GM06990 (cell line): ENCODE data around the gene ZBTB46.

Experiments used
- DNase-seq: peaks from one replicate; pipeline ENCODE4 v3.0.0-alpha.2; 2011; ENCODE audit not compliant: insufficient read length; ENCODE audit errors: extremely low read depth
- H3K27me3 ChIP-seq: replicated peaks from 2 replicates; pipeline ENCODE4 v1.6.0; 2011; ENCODE audit warnings: low read length; ENCODE audit not compliant: control insufficient read depth, insufficient read depth
- H3K36me3 ChIP-seq: 2 replicates; pipeline ENCODE4 v1.5.1; 2011; ENCODE audit warnings: low read length; ENCODE audit not compliant: control insufficient read depth, insufficient read depth
- H3K4me3 ChIP-seq: replicated peaks from 2 replicates; pipeline ENCODE4 v1.5.1; 2011; ENCODE audit warnings: low read depth, mild to moderate bottlenecking, control low read depth, low read length
- TF ChIP-seq, protein P1 (sequence below): IDR thresholded peaks from 2 replicates; pipeline ENCODE4 v1.5.1; 2011; ENCODE audit warnings: low read length, control low read depth, mild to moderate bottlenecking, inconsistent platforms; ENCODE audit not compliant: insufficient read depth, poor library complexity, severe bottlenecking

ZBTB46 gene

DNA sequence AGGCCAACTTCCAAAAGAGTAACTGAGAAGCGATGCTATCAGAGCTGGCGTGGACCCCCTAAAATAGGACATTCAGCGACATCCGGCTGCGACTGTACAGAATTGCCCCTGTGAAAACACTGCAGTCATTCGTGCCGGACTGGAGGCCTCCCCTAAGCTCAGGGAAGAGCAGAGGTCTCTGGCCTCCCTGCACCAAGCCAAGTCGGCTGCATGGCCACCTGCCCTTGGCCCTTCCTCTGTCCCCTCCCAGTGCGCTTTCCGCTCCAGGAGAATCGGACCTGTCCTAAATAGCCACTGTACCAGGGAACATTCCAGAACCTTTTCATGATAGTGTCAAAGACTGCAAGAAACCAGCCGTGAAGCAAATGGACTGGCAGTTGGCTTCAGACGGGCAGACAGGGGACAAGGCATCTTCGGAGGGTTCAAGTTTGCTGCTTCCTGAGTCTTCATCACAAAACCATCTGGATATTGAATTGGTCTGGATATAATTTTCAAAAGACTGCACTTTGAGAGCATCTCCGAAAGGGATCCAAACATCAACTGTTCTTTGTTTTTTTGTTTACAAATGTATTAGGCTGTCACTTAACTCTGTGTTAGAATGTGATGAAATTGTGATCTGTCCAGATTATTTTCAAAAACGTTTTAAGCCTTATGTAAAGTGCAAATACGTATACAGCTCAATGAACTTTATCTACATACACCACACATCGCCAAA lies 75.0 kb downstream of the ZBTB46 start:
- Histone ChIP-seq H3K27me3 (no peaks in the 10 kb centered on the region), H3K4me3 (no peak overlapping the region), H3K36me3 (no peaks in the 10 kb centered on the region)
- no peak for DNase-seq
- TF ChIP-seq, protein P1, sequence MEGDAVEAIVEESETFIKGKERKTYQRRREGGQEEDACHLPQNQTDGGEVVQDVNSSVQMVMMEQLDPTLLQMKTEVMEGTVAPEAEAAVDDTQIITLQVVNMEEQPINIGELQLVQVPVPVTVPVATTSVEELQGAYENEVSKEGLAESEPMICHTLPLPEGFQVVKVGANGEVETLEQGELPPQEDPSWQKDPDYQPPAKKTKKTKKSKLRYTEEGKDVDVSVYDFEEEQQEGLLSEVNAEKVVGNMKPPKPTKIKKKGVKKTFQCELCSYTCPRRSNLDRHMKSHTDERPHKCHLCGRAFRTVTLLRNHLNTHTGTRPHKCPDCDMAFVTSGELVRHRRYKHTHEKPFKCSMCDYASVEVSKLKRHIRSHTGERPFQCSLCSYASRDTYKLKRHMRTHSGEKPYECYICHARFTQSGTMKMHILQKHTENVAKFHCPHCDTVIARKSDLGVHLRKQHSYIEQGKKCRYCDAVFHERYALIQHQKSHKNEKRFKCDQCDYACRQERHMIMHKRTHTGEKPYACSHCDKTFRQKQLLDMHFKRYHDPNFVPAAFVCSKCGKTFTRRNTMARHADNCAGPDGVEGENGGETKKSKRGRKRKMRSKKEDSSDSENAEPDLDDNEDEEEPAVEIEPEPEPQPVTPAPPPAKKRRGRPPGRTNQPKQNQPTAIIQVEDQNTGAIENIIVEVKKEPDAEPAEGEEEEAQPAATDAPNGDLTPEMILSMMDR: no peak

DNA sequence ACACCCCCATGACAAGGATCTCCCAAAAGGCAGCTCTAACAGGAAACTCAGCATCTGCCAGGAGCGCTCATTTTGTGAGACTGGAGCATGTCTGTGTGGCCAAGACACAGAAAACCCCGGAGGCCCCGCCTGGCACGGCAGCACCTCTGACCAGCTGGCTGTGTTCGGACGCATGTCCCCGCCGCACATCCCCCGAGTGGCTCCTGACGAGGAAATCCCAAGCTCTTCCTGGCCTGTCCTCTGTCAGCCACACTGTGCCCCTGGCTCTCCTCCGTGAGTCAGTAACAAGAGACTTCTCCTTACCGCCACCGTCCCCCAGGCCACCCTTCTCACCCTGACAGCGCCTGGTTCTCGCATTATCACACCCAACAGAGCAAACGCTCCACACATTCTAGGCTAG lies 77.1 kb downstream of the ZBTB46 start:
- TF ChIP-seq, protein P1: no peak
- no peak overlapping the region for H3K4me3 ChIP-seq
- DNase-seq: no peak
- H3K36me3 ChIP-seq: no peaks in the 10 kb centered on the region
- H3K27me3 ChIP-seq: no peaks in the 10 kb centered on the region

DNA sequence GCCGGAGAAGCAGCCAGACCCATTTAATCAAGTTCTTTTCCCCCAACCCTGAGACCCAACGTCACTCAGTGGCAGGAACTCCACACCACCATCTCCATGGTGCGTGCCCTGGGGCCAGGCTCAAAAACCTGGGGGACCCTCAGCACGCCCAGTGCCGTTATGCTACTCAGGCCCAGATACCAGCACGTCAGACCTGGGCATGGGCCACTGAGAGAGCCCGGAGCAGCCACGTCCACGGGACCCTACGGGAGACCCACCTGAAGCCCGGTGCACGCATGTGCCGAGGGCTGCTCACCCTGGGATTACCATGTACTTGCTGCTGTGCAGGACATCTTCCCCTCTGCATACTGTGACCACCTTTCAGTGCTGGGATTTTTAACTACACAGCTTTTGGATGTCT lies 77.7 kb downstream of the ZBTB46 start:
- Histone ChIP-seq H3K27me3 (no peaks in the 10 kb centered on the region), H3K36me3 (no peaks in the 10 kb centered on the region), H3K4me3 (no peak overlapping the region)
- DNase-seq: no peak
- TF ChIP-seq, protein P1: no peak

DNA sequence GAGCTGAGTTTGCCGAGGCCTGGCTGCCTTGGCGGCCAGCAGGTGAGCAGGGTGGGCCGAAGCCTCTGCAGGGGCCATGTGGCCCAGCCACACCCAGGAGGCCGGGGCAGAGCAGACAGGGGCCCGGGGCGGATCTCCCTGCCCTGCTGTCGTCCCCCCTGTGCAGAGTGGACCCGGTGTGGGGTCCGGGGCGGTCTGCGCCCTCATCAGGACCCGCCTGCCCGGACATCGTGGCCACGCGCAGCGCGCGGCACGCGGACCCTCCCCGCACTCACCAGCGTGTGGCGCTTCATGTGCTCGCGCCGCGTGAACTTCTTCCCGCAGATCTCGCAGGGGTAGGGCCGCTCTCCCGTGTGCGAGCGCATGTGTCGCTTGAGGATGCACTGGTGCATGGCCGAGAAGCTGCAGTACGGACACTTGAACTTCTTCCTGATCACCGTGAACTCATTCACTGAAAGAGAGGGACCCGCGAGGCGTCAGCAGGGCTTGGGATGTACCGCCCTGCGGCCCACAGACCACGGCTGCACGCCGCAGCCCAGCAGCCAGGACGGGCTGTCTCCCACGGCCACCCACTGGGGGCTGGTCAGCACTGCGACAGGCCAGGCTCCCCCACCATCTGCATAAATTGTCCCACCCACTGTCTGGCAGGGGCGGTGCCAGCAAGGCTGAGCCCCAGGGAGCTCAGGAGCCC lies 78.5 kb downstream of the ZBTB46 start:
- no peak overlapping the region for H3K4me3 ChIP-seq
- DNase-seq: no peak
- TF ChIP-seq, protein P1: no peak
- no peaks in the 10 kb centered on the region for H3K36me3 ChIP-seq
- H3K27me3 ChIP-seq: no peaks in the 10 kb centered on the region

DNA sequence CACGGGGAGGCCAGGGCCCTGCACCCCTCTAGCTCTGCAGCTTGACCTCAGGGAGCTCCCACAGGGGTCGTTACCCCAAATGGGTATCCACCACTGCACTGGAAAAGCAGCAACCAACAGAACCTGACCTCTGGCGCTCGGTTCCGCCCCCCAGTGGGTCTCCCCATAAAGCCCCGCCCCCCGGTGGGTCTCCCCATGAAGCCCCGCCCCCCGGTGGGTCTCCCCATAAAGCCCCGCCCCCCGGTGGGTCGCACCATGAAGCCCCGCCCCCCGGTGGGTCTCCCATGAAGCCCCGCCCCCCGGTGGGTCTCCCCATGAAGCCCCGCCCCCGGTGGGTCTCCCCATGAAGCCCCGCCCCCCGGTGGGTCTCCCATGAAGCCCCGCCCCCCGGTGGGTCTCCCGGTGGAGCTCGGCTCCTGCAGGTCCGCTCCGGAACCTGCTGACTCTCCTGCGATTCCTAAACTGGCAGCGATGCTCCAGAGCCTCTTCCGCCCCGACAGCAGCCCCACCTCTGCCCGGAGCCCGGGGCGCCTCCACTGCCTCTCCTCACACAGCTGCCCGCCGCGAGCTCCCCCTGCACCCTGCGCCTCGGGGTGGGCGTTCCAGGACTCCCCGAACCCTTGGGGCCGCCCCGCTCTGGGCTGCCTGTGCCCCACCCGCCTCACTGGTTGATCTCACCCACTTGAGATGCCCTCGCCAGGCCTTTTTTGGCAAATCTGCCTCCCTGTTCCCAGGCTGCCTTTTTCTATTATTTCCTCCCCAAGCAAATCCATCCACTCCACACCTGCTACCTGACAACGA lies 79.4 kb downstream of the ZBTB46 start:
- no peaks in the 10 kb centered on the region for H3K36me3 ChIP-seq
- H3K4me3 ChIP-seq: no peak overlapping the region
- no peak for DNase-seq
- TF ChIP-seq, protein P1: no peak
- no peaks in the 10 kb centered on the region for H3K27me3 ChIP-seq
